Measurements from ENCODE around the gene ACOT4. TPM values are rescaled to one million over a fixed set of nuclear protein-coding genes. Genes with fewer than 3 reads are reported as not detected.
"Not testable (repeated sequence)": the region's sequence is repeated elsewhere in the genome, so short reads cannot be mapped to it uniquely, and the experiment has no call there.

The ACOT4 gene
- total RNA-seq, 2 donors from 2014 or later: 1.1 to 1.6 TPM

DNA sequence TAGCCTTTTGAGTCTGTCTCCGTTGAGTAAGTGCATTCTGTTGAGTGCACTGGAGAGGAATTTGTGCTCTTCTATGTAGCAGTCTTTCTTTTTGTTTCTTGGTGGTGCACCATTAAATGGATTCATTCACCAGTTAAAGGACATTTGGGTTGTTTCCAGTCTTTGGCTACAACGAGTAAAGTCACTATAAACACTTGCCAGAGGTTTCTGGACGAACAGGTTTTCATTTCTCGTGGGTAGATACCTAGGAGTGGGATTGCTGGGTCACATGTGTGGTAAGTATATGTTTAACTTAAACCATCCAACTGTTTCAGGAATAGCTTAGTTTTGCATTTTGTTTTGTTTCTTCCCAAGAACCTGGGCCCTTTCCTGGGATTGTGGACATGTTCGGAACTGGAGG, 18.6 kb upstream of the ACOT4 start:
- DNase-seq, ATAC-seq: not testable (repeated sequence)
- intact Hi-C loops (cut with DNase I): loop anchor here in 1 of 2 donors (10.0 kb wide), 1 partner anchor 58 kb away; no protein-coding TSS in a partner anchor

DNA sequence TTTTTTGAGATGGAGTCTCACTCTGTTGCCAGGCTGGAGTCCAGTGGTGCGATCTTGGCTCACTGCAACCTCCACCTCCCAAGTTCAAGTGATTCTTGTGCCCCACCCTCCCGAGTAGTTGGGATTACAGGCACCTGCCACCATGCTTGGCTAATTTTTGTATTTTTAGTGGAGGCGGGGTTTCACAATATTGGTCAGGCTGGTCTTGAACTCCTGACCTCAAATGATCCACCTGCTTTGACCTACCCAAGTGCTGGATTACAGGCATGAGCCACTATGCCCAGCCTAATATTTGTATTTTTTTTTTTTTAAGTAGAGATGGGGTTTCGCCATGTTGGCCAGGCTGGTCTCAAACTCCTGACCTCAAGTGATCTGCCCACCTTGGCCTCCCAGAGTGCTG, 17.9 kb upstream of the ACOT4 start:
- intact Hi-C loops (cut with DNase I): loop anchor here in 1 of 2 donors (10.0 kb wide), 1 partner anchor 59 kb away; no protein-coding TSS in a partner anchor
- ATAC-seq, DNase-seq: not testable (repeated sequence)

DNA sequence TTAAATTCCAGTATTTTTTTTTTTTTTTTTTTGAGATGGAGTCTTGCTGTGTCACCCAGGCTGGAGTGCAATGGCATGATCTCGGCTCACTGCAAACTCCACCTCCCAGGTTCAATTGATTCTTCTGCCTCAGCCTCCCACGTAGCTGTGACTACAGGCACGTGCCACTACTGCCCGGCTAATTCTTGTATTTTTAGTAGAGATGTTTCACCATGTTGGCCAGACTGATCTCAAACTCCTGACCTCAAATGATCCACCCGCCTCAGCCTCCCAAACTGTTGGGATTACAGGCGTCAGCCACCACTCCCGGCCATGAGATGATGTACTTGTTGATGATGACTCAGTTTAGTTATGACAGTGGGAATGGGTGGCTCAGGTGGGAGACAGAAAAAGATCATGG, 17.4 kb upstream of the ACOT4 start:
- not testable (repeated sequence) for ATAC-seq, DNase-seq
- intact Hi-C loops (cut with DNase I): loop anchor here in 1 of 2 donors (10.0 kb wide), 1 partner anchor 59 kb away; no protein-coding TSS in a partner anchor

DNA sequence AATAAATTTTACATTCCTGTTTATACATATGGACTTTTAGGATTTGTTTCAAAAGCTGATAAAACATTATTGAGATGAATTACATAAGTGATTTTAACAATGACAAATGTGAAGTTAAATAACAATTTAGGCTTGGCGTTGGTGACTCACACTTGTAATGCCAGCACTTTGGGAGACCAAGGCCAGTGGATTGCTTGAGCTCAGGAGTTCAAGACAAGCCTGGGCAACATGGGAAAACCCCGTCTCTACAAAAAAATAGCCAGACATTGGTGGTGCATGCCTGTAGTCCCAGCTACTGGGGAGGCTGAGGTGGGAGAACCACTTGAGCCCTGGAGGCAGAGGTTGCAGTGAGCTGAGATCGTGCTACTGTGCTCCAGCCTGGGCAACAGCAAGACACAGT, 15.3 kb upstream of the ACOT4 start:
- intact Hi-C loops (cut with DNase I): loop anchor here in 1 of 2 donors (10.0 kb wide), 1 partner anchor 62 kb away; no protein-coding TSS in a partner anchor
- DNase-seq: no peak
- ATAC-seq: no peak

DNA sequence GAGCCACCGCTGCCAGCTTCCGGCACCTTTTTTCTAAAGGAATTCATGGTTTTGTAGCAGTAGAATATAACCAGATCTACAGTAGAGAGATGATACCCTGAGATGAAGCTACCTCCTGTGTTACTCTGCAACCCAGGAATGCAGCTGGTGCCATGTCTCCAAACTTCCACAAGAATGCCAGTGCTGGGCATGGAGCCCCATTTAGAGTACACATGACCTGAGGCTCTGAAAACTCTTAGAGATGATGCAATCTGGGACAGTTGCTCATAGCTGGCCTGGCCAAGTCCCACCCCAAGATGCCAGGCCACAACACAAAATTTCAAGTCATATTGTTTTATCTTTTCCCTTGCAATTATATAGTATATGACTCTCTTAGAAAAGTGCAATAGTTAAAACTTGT, 14.5 kb upstream of the ACOT4 start:
- intact Hi-C loops (cut with DNase I): loop anchor here in 1 of 2 donors (10.0 kb wide), 1 partner anchor 62 kb away; no protein-coding TSS in a partner anchor
- DNase-seq: not testable (repeated sequence)
- peak; percentile 71 to 88 for ATAC-seq

DNA sequence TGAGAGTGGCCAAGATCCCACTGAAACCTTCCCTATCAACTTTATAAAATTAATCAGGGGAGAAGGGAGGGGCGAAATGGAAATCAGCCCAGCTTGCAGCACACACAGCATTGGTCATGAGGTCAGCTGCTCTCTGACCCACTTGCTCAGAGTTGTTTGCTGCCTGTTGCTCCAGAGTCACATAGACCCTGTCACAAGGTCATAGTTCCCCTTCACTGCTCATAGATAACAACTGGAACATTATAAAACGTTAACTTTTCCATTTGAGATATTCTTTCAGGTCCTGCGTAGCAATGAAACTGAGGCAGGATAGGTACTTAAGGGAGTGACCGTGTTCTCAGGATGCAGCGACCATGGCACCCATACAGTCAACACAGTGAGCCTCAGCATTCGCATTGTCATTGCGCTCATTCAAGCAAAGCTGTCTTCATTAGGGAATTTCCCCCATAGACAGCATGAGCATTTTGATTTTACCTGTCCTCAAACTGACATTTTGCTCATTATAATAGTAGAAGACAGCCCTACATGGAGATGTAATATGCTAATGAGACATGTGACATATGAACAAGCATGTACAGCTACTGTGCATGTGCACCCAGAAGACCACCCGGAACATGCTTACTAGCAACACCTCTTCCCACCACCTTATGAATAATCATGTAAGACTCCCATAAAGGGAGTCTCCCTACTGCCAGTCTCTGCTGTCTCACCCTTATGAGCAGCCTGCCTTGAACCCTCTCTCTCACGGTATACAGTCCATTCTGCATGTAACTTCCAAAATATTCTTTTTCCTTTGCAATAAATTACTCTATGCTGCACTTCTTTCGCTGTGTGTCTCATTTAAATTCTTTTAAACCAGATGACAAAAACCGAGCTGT, 9.3 kb upstream of the ACOT4 start:
- peak in 1 of 2 donors; percentile 56 for ATAC-seq
- DNase-seq; intact Hi-C loops (cut with DNase I): not testable (repeated sequence)

DNA sequence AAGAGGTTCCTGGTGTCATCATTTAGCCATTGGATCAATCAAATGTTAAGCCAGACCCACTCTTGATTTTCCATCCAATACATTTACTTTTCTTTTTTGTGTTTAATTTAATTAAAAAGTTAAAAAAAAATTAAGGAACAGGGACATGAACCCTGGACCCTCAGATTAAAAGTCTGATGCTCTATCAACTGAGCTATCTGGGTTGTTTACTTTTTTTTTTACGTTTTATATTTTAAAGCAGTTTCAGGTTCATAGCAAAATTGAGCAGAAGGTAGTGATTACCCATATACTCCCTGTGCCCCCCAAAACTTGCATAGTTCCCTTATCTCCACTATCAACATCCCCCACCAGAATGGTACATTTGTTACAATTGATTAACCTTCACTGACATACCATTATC, 3.0 kb upstream of the ACOT4 start:
- DNase-seq: no peak

DNA sequence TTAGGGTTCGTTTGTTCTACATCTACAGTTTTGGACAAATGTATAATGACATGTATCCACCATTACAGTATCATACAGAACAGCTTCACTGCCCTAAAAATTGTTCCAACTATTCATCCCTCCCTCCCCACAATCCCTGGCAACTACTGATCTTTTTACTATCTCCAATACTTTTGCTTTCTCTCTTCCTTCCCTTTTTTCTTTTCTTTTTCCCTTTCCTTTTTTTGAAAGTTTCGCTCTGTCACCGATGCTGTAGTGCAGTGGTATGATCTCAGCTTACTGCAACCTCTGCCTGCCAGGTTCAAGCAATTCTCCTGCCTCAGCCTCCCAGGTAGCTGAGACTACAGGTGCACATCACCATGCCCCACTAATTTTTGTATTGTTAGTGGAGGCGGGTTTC, 2.6 kb upstream of the ACOT4 start:
- intact Hi-C loops (cut with DNase I): no loop called here
- ATAC-seq (no peak), DNase-seq (no peak)

More for the DNA sequence above, 3.0 kb upstream of the ACOT4 start:
- intact Hi-C loops (cut with DNase I): no loop called here
- no peak for ATAC-seq

DNA sequence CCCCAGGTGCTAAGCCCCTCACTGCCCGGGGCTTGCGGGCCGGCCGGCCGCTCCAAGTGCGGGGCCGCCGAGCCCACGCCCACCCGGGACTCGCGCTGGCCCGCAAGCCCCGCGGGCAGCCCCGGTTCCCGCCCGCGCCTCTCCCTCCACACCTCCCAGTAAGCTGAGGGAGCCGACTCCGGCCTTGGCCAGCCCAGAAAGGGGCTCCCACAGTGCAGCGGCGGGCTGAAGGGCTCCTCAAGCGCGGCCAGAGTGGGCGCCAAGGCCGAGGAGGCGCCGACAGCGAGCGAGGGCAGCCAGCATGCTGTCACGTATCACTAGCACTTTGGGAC, 1.0 kb upstream of the ACOT4 start:
- DNase-seq; intact Hi-C loops (cut with DNase I); ATAC-seq: not testable (repeated sequence)

DNA sequence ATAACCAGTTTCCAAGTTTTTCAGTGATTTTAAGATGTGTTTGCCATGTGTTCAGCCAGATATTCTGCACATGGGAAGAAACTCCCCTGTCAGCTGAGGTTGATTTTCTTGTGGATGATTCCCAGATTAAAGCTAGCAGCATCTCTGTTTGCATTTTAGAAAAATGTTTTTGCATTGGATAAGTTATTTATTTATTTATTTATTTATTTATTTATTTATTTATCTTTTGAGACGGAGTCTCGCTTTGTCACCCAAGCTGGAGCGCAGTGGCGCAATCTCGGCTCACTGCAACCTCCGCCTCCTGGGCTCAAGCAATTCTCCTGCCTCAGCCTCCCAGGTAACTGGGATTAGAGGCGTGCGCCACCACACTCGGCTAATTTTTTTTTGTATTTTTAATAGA, 2.8 kb downstream of the ACOT4 start:
- intact Hi-C loops (cut with DNase I): no loop called here
- no peak for ATAC-seq

DNA sequence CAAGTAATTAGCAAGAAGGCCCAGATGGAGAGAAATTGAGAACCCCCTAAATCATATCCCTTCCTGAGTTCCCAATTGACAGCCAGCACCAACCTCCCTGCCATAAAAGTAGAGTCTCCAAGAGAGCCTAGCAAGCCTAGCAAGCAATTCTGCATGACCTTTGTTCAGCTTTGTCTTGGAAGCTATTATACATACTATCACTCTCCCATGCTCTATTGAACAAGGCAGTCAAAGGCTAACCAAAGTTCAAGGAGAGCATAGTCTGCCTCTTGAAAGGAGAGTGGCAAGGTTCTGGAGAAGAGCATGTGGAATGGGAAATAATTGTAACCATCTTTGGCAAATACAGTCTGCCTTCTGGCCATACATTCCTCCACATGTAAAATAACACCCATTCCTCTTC, 7.8 kb downstream of the ACOT4 start:
- DNase-seq (no peak), ATAC-seq (peak in 1 of 2 donors; percentile 57)
- intact Hi-C loops (cut with DNase I): no loop called here

More for the DNA sequence above, 2.8 kb downstream of the ACOT4 start:
- DNase-seq: no peak

DNA sequence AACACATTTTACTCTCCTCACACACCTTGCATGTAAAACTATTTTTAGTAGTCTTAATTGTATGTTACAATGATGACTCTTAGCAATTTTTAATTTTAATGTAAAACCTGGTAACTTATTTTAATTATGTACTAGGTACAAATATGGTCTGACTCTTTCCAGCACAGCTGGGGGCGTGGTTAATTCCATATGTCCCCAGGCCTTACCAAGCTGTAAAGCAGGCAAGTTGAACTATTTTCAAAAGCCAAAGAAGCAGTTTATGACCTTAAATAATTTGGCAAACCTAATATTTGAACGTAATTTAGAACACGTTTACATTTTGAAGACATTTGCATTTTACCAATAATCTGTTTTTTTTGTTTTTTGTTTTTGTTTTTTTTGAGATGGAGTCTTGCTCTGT, 11.3 kb downstream of the ACOT4 start:
- no peak for DNase-seq
- ATAC-seq: no peak
- intact Hi-C loops (cut with DNase I): no loop called here

DNA sequence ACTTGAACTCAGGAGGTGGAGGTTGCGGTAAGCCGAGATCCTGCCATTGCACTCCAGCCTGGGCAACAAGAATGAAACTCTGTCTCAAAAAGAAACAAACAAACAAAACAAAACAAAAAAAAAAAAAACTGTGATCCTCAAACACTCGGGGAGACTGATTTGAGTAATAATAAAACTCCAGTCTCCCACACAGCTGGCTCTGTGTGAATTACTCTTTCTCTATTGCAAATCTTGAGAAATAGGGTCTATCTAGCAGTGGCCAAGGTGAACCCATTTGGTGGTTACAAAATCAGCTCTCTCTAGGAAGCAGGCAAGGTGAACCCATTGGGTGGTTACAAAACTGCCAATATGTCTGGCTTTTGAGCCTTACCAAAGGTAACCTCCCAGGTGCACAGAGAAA, 14.6 kb downstream of the ACOT4 start:
- no peak for DNase-seq
- intact Hi-C loops (cut with DNase I): no loop called here

DNA sequence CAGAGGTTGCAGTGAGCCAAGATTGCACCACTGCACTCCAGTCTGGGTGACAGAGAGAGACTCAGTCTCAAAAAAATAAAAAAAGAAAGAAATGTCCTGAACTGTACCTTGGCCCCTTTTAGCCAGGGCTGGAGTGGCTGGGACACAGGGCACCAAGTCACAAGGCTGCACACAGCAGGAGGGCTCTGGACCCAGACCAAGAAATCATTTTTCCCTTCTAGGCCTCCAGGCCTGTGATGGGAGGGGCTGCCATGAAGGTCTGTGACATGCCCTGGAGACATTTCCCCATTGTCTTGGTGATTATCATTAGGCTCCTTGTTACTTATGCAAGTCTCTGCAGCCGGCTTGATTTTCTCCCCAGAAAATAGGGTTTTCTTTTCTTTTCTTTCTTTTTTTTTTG, 15.6 kb downstream of the ACOT4 start:
- intact Hi-C loops (cut with DNase I): no loop called here
- DNase-seq: no peak
- ATAC-seq: no peak

More for the DNA sequence above, 14.6 kb downstream of the ACOT4 start:
- no peak for ATAC-seq

DNA sequence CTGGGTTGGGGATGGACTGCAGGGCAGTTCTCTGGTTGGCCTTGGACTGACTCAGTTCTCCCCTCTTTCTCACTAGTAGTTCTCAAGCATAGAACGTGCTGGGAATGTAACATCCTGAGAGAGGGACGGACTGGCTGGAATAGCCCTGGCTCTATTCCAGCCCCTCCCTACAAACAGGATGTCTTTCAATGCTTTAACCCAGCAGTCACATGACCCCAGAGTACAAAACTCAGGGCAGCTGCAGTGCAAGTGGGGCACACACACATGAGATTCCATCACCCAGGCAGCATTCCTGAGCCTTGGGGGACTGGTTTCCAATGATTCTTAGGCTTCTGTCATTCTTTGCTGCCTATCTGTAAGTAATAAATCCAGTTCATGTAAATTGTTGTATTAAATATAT, 19.0 kb downstream of the ACOT4 start:
- intact Hi-C loops (cut with DNase I): no loop called here
- DNase-seq: no peak
- no peak for ATAC-seq

DNA sequence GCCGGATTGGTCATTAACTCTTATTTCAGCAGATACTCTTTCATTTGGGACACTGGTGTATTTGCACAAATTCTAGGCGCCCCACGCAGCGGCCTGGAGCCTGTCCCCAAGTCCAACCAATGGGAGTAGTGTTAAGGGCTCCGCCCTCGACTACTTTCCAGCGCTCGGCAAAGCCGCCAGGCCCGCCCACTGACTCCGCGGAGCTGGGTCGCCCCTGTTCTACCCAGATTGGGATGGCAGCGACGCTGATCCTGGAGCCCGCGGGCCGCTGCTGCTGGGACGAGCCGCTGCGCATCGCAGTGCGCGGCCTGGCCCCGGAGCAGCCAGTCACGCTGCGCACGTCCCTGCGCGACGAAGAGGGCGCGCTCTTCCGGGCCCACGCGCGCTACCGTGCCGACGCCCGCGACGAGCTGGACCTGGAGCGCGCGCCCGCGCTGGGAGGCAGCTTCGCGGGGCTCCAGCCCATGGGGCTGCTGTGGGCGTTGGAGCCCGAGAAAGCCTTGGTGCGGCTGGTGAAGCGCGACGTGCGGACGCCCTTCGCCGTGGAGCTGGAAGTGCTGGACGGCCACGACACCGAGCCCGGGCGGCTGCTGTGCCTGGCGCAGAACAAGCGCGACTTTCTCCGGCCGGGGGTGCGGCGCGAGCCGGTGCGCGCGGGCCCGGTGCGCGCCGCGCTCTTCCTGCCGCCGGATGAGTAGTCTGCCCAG, 20.8 kb downstream of the ACOT4 start, which contains the start of gene ACOT6:
Gene ACOT6, plus strand, starts transcription at position 179 of the 707 bp plus-strand sequence. Its CDS starts 55 bp downstream, at position 234.
- ATAC-seq (peak; percentile 95 to 96), DNase-seq (peak; percentile 78)
- intact Hi-C loops (cut with DNase I): no loop called here

DNA sequence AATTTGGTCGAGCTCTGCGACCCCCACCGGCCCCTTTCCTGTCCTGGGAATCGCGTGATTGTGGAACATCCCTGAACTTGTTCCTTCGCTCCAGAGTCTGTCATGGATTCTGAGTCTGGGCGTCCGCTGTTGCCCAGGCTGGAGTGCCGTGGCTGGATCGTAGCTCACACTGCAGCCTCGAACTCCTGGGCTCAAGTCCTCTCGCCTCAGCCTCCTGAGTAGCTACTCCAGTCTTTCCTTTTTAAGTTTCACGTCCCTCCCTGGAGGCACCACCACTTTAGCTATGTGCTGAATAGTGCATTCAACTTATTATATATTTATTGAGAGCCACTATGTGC, 21.3 kb downstream of the ACOT4 start:
- intact Hi-C loops (cut with DNase I): no loop called here
- ATAC-seq: peak; percentile 19 to 45
- DNase-seq: no peak

DNA sequence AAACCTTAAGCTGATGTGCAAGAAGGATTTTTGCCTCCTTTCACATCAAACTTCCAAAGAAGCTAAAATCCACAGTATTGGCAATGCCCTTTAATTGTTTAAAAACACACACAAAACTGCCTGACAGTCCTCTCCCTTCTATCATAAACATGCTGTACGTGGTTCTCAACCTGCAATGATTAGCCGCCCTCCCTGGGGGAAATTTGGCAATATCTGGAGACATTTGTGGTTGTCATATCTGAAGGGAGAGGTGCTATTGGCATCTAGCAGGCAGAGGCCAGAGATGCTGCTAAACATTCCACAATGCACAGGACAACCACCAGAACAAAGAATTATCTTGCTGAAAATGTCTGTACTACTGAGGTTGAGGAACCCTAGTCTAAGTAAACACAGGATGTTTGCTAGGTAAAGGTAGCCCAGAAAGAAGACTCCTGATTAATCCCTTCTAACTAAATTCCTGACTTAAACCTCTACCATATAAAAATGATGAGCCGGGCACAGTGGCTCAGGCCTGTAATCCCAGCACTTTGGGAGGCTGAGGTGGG, 21.8 kb downstream of the ACOT4 start:
- intact Hi-C loops (cut with DNase I): no loop called here

DNA sequence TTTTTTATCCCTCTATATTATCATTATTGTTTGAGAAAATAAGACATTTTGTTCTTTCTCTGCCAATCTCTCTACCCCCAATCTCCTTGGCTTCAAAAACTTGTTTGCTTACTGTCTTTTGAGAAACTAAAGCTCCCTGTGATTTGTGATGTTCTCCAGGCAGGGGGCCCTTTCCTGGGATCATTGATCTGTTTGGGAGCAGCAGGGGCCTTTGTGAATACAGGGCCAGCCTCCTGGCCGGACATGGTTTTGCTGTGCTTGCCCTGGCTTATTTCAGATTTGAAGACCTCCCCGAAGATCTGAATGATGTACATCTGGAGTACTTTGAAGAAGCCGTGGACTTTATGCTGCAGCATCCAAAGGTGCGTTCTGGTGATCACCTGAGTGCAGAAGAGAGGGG, 25.2 kb downstream of the ACOT4 start:
- ATAC-seq (no peak), DNase-seq (no peak)
- intact Hi-C loops (cut with DNase I): no loop called here

More for the DNA sequence above, 21.8 kb downstream of the ACOT4 start:
- no peak for DNase-seq
- ATAC-seq: no peak

DNA sequence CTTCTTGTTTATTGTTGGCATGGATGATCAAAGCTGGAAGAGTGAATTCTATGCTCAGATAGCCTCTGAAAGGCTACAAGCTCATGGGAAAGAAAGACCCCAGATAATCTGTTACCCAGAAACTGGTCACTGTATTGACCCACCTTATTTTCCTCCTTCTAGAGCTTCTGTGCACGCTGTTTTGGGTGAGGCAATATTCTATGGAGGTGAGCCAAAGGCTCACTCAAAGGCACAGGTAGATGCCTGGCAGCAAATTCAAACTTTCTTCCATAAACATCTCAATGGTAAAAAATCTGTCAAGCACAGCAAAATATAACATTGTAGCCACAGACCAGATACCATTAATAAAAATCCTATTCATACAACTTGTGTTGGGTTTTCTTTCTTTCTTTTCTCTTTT, 27.9 kb downstream of the ACOT4 start:
- DNase-seq (no peak), ATAC-seq (no peak)
- intact Hi-C loops (cut with DNase I): no loop called here

All from left cardiac atrium (tissue), 4 donors.